Endothelial cell of umbilical vein (primary cell): ENCODE data around the gene FBXW11. TPM values are rescaled to one million over a fixed set of nuclear protein-coding genes. Genes with fewer than 3 reads are reported as not detected.

Experiments
- BruUV-seq: library from RNA; stranded (reverse); fragments of 400-500 nt; replicated peaks from 2 replicates; lab custom pipeline; 2021; lab: Mats Ljungman, UMichigan
- CTCF ChIA-PET: fragments of 300-600, 350-600 bp; sonication (Branson Sonifier 250); formaldehyde crosslinking; loops from one replicate; lab custom pipeline; 2021; ENCODE audit warnings: antibody characterized with exemption, inconsistent platforms; lab: Charles Lee
- POLR2A ChIA-PET: fragments of 300-600, 350-600 bp; sonication (Branson Sonifier 250); formaldehyde crosslinking; loops from one replicate; lab custom pipeline; 2021; ENCODE audit warnings: antibody characterized with exemption, inconsistent platforms; lab: Charles Lee
- DNase-seq: peaks from one replicate; pipeline ENCODE4 v3.0.0-alpha.2; 2011; ENCODE audit warnings: low read depth, low spot score
- FAIRE-seq: peaks from 2 replicates; lab custom pipeline; 2011; peaks lifted over from hg19 to GRCh38; lab: Jason Lieb, UNC
- H2AFZ ChIP-seq: 2 replicates; pipeline ENCODE4 v1.6.0; 2012; ENCODE audit warnings: low read depth, low read length, control low read depth, inconsistent platforms
- H3K27ac ChIP-seq: 2 replicates; pipeline ENCODE4 v1.5.1; 2011; ENCODE audit warnings: low read depth, mild to moderate bottlenecking, control low read depth, low read length, moderate library complexity; ENCODE audit not compliant: insufficient read depth
- H3K27me3 ChIP-seq, 2 experiments: 2 replicates each; pipeline versions ENCODE4 v1.6.0 to v1.6.1; 2011; ENCODE audit warnings: low read length in 2 of 2, mixed read lengths in 1 of 2; ENCODE audit not compliant: control insufficient read depth in 2 of 2, insufficient read depth in 2 of 2
- H3K36me3 ChIP-seq, 2 experiments: 2 replicates in 1 of 2; 3 replicates in 1 of 2; pipeline ENCODE4 v1.5.1; 2011; ENCODE audit warnings: low read length in 2 of 2, mild to moderate bottlenecking in 1 of 2, moderate library complexity in 1 of 2; ENCODE audit not compliant: control insufficient read depth in 2 of 2, insufficient read depth in 2 of 2; ENCODE audit errors: extremely low read depth in 1 of 2
- H3K4me1 ChIP-seq: 3 replicates; pipeline ENCODE4 v1.5.1; 2011; ENCODE audit warnings: mild to moderate bottlenecking, low read length; ENCODE audit not compliant: control insufficient read depth, insufficient read depth; ENCODE audit errors: extremely low read depth
- H3K4me2 ChIP-seq: 2 replicates; pipeline ENCODE4 v1.6.1; 2011; ENCODE audit warnings: low read length, control low read depth, mixed read lengths; ENCODE audit not compliant: insufficient read depth
- H3K4me3 ChIP-seq, 3 experiments: fragments of 200-600 bp in 1 of 3; sonication (generic), shearing (Covaris generic) in 1 of 3; replicated peaks in 1 of 3; 2 replicates each; pipeline ENCODE4 v1.5.1; 2011 to 2016; ENCODE audit warnings: control low read depth in 3 of 3, low read length in 3 of 3, mild to moderate bottlenecking in 2 of 3, inconsistent platforms in 1 of 3, low read depth in 1 of 3, moderate library complexity in 1 of 3; ENCODE audit not compliant: insufficient read depth in 1 of 3
- H3K79me2 ChIP-seq: 2 replicates; pipeline ENCODE4 v1.6.0; 2012; ENCODE audit warnings: low read length, inconsistent platforms; ENCODE audit not compliant: control insufficient read depth, insufficient read depth
- H3K9ac ChIP-seq: replicated peaks from 2 replicates; pipeline ENCODE3; 2011; ENCODE audit warnings: low read length, control low read depth; ENCODE audit not compliant: insufficient read depth; ENCODE audit errors: extremely low read depth
- H3K9me1 ChIP-seq: replicated peaks from 3 replicates; pipeline ENCODE4 v1.6.0; 2011; ENCODE audit warnings: mild to moderate bottlenecking, low read length; ENCODE audit not compliant: control insufficient read depth, insufficient read depth; ENCODE audit errors: extremely low read depth
- H3K9me3 ChIP-seq: replicated peaks from 2 replicates; pipeline ENCODE4 v1.5.1; 2012; ENCODE audit warnings: low read length, inconsistent platforms; ENCODE audit not compliant: control insufficient read depth, insufficient read depth
- H4K20me1 ChIP-seq: replicated peaks from 2 replicates; pipeline ENCODE3; 2011; ENCODE audit warnings: mild to moderate bottlenecking, low read length; ENCODE audit not compliant: control insufficient read depth, insufficient read depth; ENCODE audit errors: extremely low read depth
- CTCF ChIP-seq, 2 donors: IDR thresholded peaks; 1 replicate in 1 of 2; 2 replicates in 1 of 2; pipeline ENCODE4 v1.5.1; 2011; ENCODE audit warnings: low read length in 2 of 2, mild to moderate bottlenecking in 2 of 2, moderate library complexity in 2 of 2, control low read depth in 1 of 2, inconsistent platforms in 1 of 2, low read depth in 1 of 2; ENCODE audit not compliant: insufficient read depth in 1 of 2; ENCODE audit errors: extremely low read depth in 1 of 2
- EZH2 ChIP-seq: IDR thresholded peaks from 2 replicates; pipeline ENCODE4 v1.6.1; 2012; ENCODE audit warnings: borderline replicate concordance, low read depth, mild to moderate bottlenecking, moderate library complexity, low read length, inconsistent platforms; ENCODE audit not compliant: severe bottlenecking
- FOS ChIP-seq: IDR thresholded peaks from 2 replicates; pipeline ENCODE4 v1.6.1; 2011; ENCODE audit warnings: mild to moderate bottlenecking, low read length, moderate library complexity, borderline replicate concordance; ENCODE audit not compliant: insufficient read depth
- GATA2 ChIP-seq: IDR thresholded peaks from 2 replicates; pipeline ENCODE4 v1.7.0; 2011; ENCODE audit warnings: low read depth, mild to moderate bottlenecking, moderate library complexity, mixed read lengths, low read length; ENCODE audit not compliant: insufficient read length, insufficient read depth
- JUN ChIP-seq: IDR thresholded peaks from 2 replicates; pipeline ENCODE4 v1.6.1; 2011; ENCODE audit warnings: borderline replicate concordance, low read depth; ENCODE audit not compliant: insufficient read length, insufficient read depth
- MAX ChIP-seq: IDR thresholded peaks from 2 replicates; pipeline ENCODE4 v1.6.1; 2011; ENCODE audit not compliant: insufficient read depth, insufficient read length
- MYC ChIP-seq: IDR thresholded peaks from one replicate; pipeline ENCODE4 v1.6.1; 2011; ENCODE audit warnings: mild to moderate bottlenecking, low read depth, low read length
- POLR2A ChIP-seq: IDR thresholded peaks from 2 replicates; pipeline ENCODE4 v1.6.1; 2012; ENCODE audit warnings: low read depth, mild to moderate bottlenecking, control low read depth, low read length
- POLR2AphosphoS5 ChIP-seq: IDR thresholded peaks from 2 replicates; pipeline ENCODE4 v1.6.1; 2012; ENCODE audit warnings: low read depth, mild to moderate bottlenecking, control low read depth, low read length, moderate library complexity; ENCODE audit not compliant: insufficient read depth
- dilution Hi-C: fragments of 300-500 bp; cut with MboI; formaldehyde crosslinking; loops from one replicate; pipeline ENCODE4 v1.15.0; 2019; ENCODE audit warnings: low sequenced_read_pairs; ENCODE audit not compliant: extremely low pct_ligation_motif_present
- intact Hi-C: fragments of 100-400 bp; cut with micrococcal nuclease; formaldehyde crosslinking; loops from one replicate; pipeline ENCODE4 v1.10.0; 2022
- polyA plus RNA-seq, 4 experiments: library from polyadenylated mRNA; depleted of rRNA in 3 of 4; stranded (reverse) in 3 of 4; unstranded in 1 of 4; fragments of >200 nt; gene quantifications; 2 replicates each; pipeline versions ENCODE4 v1.2.1 to v1.2.3, GENCODE V29; 2011 to 2012; ENCODE audit warnings: missing spikeins in 1 of 4
- total RNA-seq: library from RNA; stranded (reverse); gene quantifications from 2 replicates; pipeline ENCODE4 v1.2.3, GENCODE V29; 2021

Gene FBXW11
- total and polyA plus RNA-seq, 2 donors (not counting 3 experiments of a cell fraction or from before 2014, with no cell fraction given) = 30.7 to 44.7 TPM

- CTCF ChIA-PET = interaction anchor here (1.2 to 5.1 kb wide), 3 partner anchors 17 to 225 kb away, joined by 3 to 50 read pairs (median 14); no protein-coding TSS in a partner anchor
- POLR2A ChIA-PET = no interaction called here
- peak; percentile 49 for FAIRE-seq
These were observed 150.4 kb downstream of the FBXW11 start for GRCh38 chr5:171855798-171856763.

More at GRCh38 chr5:171855798-171856763, 150.4 kb downstream of the FBXW11 start:
- no peaks in the 10 kb centered on the region for H3K79me2 ChIP-seq
- DNase-seq = no peak
- H3K4me3 ChIP-seq = no peak overlapping the region
- H3K9me3 ChIP-seq = no peaks in the 10 kb centered on the region
- TF ChIP-seq POLR2AphosphoS5 (no peak), JUN (no peak), EZH2 (no peak), GATA2 (no peak), MYC (no peak), MAX (no peak), FOS (no peak), CTCF (IDR thresholded peaks at IDR 0.05; ENCODE audit: extremely low read depth in 1 of 2, insufficient read depth in 1 of 2, low read depth in 1 of 2, low read length in 2 of 2) (no peak), POLR2A (no peak)
- no peak overlapping the region for H3K27ac ChIP-seq
- H3K27me3 ChIP-seq = no peaks in the 10 kb centered on the region
- H3K4me2 ChIP-seq = no peak overlapping the region
- no peaks in the 10 kb centered on the region for H3K9me1 ChIP-seq
- no peaks in the 10 kb centered on the region for H4K20me1 ChIP-seq
- H3K9ac ChIP-seq = no peak overlapping the region
- no peak overlapping the region for H2AFZ ChIP-seq
- no peaks in the 10 kb centered on the region for H3K36me3 ChIP-seq
- no peaks in the 10 kb centered on the region for H3K4me1 ChIP-seq
- intact Hi-C loops (loop anchor here (5.0 kb wide), 1 partner anchor 374 kb away; no protein-coding TSS in a partner anchor), dilution Hi-C loops (no loop called here)
- no TSS peak for BruUV-seq
